ENCODE results near the gene GFRA4.
"Not testable (repeated sequence)": the region's sequence is repeated elsewhere in the genome, so short reads cannot be mapped to it uniquely, and the experiment has no call there.

GFRA4 gene

DNA sequence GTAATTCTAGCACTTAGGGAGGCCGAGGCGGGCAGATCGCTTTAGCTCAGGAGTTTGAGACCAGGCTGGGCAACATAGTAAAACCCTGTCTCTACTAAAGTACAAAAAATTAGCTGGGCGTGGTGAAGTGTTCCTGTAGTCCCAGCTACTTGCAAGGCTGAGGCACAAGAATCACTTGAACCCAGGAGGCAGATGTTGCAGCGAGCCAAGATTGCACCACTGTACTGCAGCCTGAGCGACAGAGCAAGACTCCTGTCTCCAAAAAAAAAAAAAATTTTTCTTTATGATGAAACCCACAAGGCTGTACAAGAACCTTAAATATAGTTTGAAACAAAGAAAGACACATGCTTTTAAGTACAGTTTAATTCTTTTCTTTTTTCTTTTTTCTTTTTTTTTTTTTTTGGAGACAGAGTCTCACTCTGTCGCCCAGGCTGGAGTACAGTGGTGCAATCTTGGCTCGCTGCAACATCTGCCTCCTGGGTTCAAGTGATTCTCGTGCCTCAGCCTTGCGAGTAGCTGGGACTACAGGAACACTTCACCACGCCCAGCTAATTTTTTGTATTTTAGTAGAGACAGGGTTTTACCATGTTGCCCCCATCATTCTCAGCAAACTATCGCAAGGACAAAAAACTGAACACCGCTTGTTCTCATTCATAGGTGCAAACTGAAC, 47.9 kb downstream of the GFRA4 start:
- DNase-seq (ENCODE audit: low read depth in 2 of 2): not testable (repeated sequence)

DNA sequence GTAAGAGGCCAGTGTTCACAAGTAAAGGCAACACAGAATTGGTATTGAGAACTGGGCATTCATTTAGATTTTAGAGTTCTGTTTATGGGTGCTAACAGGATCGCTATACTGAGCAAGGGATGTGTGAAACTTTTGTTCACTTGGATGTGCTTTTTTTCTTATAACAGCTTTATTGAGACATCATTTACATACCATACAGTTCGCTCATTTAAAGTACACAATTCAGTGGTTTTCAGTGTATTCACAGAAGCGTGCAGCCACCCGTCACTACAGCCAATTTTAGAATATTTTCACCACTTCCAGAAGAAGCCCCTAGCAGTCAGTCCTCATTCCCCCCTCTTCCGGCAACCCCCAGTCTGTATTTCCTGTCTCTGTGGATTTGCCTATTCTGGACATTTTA, 48.7 kb downstream of the GFRA4 start:
- DNase-seq (ENCODE audit: low read depth in 2 of 2): no peak

DNA sequence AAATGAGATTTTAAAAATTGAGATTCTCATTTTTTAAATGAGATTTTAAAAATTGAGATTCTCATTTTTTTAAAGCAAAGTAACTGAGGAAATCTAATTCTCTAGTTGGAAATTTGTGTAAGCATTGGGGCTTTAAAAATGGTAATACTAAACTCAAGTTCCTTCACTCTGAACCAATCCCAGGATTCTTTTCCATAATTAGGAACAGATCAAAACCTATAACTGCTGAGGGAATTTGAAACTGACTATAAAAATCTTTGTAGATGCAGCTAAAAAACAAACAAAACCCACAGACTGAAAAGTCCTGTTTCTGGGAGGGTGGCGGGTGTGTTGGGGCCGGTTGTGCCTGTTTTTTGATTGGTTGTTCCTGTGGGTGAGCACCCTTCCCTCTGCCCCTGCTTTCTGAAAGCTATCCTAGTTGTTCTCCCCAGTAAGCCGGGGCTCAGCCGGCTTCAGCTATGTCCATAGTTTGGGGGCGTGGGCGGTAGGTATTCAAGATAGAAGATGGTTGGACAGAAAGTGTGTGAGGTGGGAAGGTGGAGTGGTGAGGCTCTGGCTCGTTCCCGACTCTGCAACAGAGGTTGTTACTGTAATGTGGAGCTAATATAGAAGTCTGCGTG, 49.3 kb downstream of the GFRA4 start:
- no peak for DNase-seq (ENCODE audit: low read depth in 2 of 2)

DNA sequence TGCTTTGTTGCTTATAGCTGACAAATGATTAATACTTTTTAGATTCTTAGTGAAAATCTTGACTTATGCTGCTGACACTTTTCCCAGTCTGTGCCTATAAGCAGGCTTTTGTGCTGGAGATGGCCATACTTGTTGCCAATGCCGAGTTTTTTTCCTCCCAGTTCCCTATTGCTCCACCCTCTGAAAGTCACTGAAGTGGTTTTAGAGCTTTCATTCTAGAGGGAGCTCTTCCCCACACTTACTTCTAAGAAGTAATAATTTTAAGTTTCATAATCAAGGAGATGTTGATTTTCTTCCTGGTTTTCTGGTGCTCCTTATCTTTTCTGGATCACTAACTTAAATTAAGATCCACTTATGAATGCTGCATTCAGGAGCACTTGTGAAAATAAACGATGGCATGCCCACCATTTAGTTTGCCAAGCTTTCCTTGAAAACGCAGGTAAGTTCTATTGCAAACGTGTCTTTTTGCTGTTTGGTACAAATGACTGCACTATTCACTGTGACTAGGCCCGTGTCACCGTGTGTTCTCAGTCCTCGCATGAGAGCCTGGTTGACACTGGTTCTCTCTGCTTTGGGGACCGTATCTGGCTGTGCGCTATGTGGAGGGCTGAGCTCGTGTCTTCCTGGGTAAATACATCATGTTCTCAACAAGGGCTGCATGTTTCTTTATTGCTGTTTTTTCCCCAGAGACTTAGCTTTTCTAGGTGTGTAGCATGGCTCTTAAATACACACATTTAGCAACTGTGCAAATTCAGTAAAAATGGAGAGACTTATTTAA, 50.2 kb downstream of the GFRA4 start:
- DNase-seq (ENCODE audit: low read depth in 2 of 2): no peak

DNA sequence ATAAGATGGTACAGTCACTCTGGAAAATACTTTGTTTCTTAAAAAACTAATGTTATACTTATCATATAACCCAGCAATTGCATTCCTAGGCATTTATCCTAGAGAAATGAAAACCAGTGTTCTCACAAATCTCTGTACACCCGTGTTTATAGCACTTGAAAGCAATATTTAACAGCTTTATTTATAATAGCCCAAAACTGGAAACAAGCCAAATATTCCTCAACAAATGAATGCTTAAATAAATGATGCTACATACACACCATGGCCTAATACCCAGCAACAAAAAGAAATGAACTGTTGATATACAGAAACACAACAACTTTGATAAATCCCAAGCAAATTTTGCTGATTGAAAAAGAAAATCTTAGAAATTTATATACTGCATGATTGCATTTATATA, 51.3 kb downstream of the GFRA4 start:
- no peak for DNase-seq (ENCODE audit: low read depth in 2 of 2)

Data from stimulated activated CD8-positive, alpha-beta memory T cell treated with anti-CD3 and anti-CD28 coated beads, Interleukin-2, amount 100 ng/mL, for 1 hour (primary cell).